ENCODE results near the gene SNW1. TPM values are rescaled to one million over a fixed set of nuclear protein-coding genes. Genes with fewer than 3 reads are reported as not detected.

The SNW1 gene
- total RNA-seq, 1 experiment from 2014 or later = 92.1 TPM

DNA sequence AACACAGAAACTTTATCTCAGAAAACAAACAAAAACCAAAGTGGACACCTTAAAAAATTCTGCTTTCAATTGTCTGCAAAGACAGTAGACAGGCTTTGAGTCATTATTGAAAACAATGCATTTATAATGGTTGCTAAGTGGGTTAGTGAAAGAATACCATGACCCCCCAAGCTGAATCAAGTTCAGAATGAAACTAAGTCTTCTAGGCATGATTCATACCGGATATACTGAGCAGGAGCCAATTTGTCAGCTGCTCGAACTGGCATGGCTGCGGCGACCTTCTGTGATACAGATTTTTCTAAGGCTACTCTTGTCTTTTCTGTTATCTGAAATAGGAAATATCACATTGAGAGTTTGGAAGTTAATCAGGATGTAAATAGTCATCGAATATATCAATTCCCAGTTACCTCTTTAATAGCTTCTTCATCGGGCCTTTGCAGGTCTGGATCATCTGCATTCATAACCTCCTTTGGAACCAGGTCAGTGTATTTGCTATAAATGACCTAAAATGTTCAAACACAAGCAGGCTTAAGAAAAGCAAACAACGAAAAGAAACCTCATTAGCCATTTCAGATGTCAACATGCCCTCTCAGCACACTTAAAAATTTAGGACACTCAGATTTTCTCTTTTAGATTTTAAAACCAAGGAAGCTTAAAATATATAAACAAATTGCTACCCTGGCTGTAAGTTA is 22.3 kb downstream of the SNW1 start:
- Mint-ChIP-seq H3K4me1 (no peaks in the 10 kb centered on the region), H3K4me3 (no peak overlapping the region), H3K9me3 (no peaks in the 10 kb centered on the region), H3K27me3 (ENCODE audit: low read depth) (no peaks in the 10 kb centered on the region), H3K36me3 (peaks cover 53% of the 10 kb centered on the region), H3K27ac (no peak overlapping the region)
- no peak for TF ChIP-seq ZSCAN18 (CRISPR knock-in tag; IDR thresholded peaks at IDR 0.05)
- no peak for TF ChIP-seq MYBL2 (CRISPR knock-in tag; IDR thresholded peaks at IDR 0.05)
- TF ChIP-seq ELF4 (CRISPR knock-in tag; IDR thresholded peaks at IDR 0.05; ENCODE audit: low read depth) = no peak
- no peak for TF ChIP-seq ARID4B (CRISPR knock-in tag; IDR thresholded peaks at IDR 0.05; ENCODE audit: borderline replicate concordance)
- no peak for TF ChIP-seq IRF2 (CRISPR knock-in tag; IDR thresholded peaks at IDR 0.05; ENCODE audit: borderline replicate concordance, low read depth)
- no peak for TF ChIP-seq GTF2I (CRISPR knock-in tag; conservative IDR thresholded peaks at IDR 0.05)
- TF ChIP-seq TCF7 (CRISPR knock-in tag; IDR thresholded peaks at IDR 0.05; ENCODE audit: low read depth) = no peak
- no peak for TF ChIP-seq ZNF317 (CRISPR knock-in tag; IDR thresholded peaks at IDR 0.05; ENCODE audit: borderline replicate concordance, low read depth)
- no peak for TF ChIP-seq MAX (CRISPR knock-in tag; IDR thresholded peaks at IDR 0.05)
- TF ChIP-seq, protein P1, sequence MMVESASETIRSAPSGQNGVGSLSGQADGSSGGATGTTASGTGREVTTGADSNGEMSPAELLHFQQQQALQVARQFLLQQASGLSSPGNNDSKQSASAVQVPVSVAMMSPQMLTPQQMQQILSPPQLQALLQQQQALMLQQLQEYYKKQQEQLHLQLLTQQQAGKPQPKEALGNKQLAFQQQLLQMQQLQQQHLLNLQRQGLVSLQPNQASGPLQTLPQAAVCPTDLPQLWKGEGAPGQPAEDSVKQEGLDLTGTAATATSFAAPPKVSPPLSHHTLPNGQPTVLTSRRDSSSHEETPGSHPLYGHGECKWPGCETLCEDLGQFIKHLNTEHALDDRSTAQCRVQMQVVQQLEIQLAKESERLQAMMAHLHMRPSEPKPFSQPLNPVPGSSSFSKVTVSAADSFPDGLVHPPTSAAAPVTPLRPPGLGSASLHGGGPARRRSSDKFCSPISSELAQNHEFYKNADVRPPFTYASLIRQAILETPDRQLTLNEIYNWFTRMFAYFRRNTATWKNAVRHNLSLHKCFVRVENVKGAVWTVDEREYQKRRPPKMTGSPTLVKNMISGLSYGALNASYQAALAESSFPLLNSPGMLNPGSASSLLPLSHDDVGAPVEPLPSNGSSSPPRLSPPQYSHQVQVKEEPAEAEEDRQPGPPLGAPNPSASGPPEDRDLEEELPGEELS (CRISPR knock-in tag; IDR thresholded peaks at IDR 0.05) = no peak
- TF ChIP-seq SP1 (CRISPR knock-in tag; conservative IDR thresholded peaks at IDR 0.05) = no peak
- TF ChIP-seq, protein P2, sequence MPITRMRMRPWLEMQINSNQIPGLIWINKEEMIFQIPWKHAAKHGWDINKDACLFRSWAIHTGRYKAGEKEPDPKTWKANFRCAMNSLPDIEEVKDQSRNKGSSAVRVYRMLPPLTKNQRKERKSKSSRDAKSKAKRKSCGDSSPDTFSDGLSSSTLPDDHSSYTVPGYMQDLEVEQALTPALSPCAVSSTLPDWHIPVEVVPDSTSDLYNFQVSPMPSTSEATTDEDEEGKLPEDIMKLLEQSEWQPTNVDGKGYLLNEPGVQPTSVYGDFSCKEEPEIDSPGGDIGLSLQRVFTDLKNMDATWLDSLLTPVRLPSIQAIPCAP (CRISPR knock-in tag; IDR thresholded peaks at IDR 0.05) = no peak
- no peak for TF ChIP-seq CTCF (IDR thresholded peaks at IDR 0.05)
- no peak for TF ChIP-seq ATF2 (CRISPR knock-in tag; IDR thresholded peaks at IDR 0.05; ENCODE audit: borderline replicate concordance, low read depth)
- ChIA-PET CTCF (no interaction called here), POLR2A (no interaction called here)
- DNase-seq (ENCODE audit: low spot score) (no peak), ATAC-seq (no peak)
